Caco-2 (cell line): ENCODE measurements around the gene PPP4R2. TPM values are rescaled to one million over a fixed set of nuclear protein-coding genes. Genes with fewer than 3 reads are reported as not detected.

Experiments
- BruUV-seq: library from RNA; stranded (reverse); fragments of 400-500 nt; replicated peaks from 2 replicates; lab custom pipeline; 2021; lab: Mats Ljungman, UMichigan
- CTCF ChIA-PET: fragments of 300-600 bp; sonication (Branson Sonifier 250); formaldehyde crosslinking; loops from one replicate; lab custom pipeline; 2022; ENCODE audit warnings: antibody characterized with exemption; lab: Charles Lee
- POLR2A ChIA-PET: fragments of 300-600 bp; sonication (Branson Sonifier 250); formaldehyde crosslinking; loops from one replicate; lab custom pipeline; 2022; ENCODE audit warnings: antibody characterized with exemption; lab: Charles Lee
- DNase-seq, 2 experiments: peaks; one replicate each; pipeline versions ENCODE4 v3.0.0 to v3.0.0-alpha.2; 2020 to 2022
- H3K27me3 ChIP-seq: replicated peaks from 2 replicates; pipeline ENCODE4 v1.6.0; 2011; ENCODE audit warnings: low read length; ENCODE audit not compliant: control insufficient read depth, insufficient read depth
- H3K36me3 ChIP-seq: 2 replicates; pipeline ENCODE4 v1.5.1; 2011; ENCODE audit warnings: low read length; ENCODE audit not compliant: control insufficient read depth, insufficient read depth
- H3K4me1 ChIP-seq: fragments of 250-450 bp; sonication (Bioruptor Pico); 2 replicates; pipeline ENCODE4 v1.5.1; 2020; ENCODE audit warnings: mild to moderate bottlenecking
- H3K4me3 ChIP-seq: 2 replicates; pipeline ENCODE4 v1.5.1; 2011; ENCODE audit warnings: low read depth, mild to moderate bottlenecking, control low read depth, low read length
- H3K9me3 ChIP-seq: fragments of 250-450 bp; sonication (Bioruptor Pico); 2 replicates; pipeline ENCODE4 v1.5.1; 2020; ENCODE audit warnings: mild to moderate bottlenecking, moderate library complexity
- H3K27ac Mint-ChIP-seq: one replicate; pipeline ENCODE4 v1.8.0; 2022; ENCODE audit warnings: mixed read lengths; ENCODE audit not compliant: unreplicated experiment
- H3K27me3 Mint-ChIP-seq: one replicate; pipeline ENCODE4 v1.8.0; 2022; ENCODE audit warnings: mixed read lengths; ENCODE audit not compliant: insufficient read depth, unreplicated experiment
- H3K36me3 Mint-ChIP-seq: one replicate; pipeline ENCODE4 v1.8.0; 2022; ENCODE audit warnings: mild to moderate bottlenecking, mixed read lengths; ENCODE audit not compliant: insufficient read depth, unreplicated experiment
- H3K4me1 Mint-ChIP-seq: one replicate; pipeline ENCODE4 v1.8.0; 2022; ENCODE audit warnings: low read depth, mixed read lengths; ENCODE audit not compliant: unreplicated experiment
- H3K4me3 Mint-ChIP-seq: one replicate; pipeline ENCODE4 v1.8.0; 2022; ENCODE audit warnings: mild to moderate bottlenecking, moderate library complexity, mixed read lengths; ENCODE audit not compliant: unreplicated experiment
- H3K9me3 Mint-ChIP-seq: one replicate; pipeline ENCODE4 v1.8.0; 2022; ENCODE audit warnings: mixed read lengths; ENCODE audit not compliant: unreplicated experiment
- intact Hi-C: fragments of 100-400 bp; cut with micrococcal nuclease; formaldehyde crosslinking; loops from one replicate; pipeline ENCODE4 v1.10.0; 2022; ENCODE audit not compliant: unreplicated experiment
- total RNA-seq: library from RNA; stranded (reverse); gene quantifications from 2 replicates; pipeline ENCODE4 v1.2.3, GENCODE V29; 2022
- TF ChIP-seq, protein P1 (sequence below), 2 experiments: fragments of 200-600 bp in 1 of 2; IDR thresholded peaks; 1 replicate in 1 of 2; 2 replicates in 1 of 2; pipeline versions ENCODE4 v1.5.1 to v1.8.0; 2011 to 2022; ENCODE audit warnings: antibody characterized with exemption in 1 of 2, control low read depth in 1 of 2, inconsistent platforms in 1 of 2, low read depth in 1 of 2, low read length in 1 of 2, mild to moderate bottlenecking in 1 of 2, moderate library complexity in 1 of 2; ENCODE audit not compliant: insufficient read depth in 1 of 2, severe bottlenecking in 1 of 2, unreplicated experiment in 1 of 2

Gene PPP4R2
- total RNA-seq, 1 experiment from 2014 or later: 91.3 TPM

DNA sequence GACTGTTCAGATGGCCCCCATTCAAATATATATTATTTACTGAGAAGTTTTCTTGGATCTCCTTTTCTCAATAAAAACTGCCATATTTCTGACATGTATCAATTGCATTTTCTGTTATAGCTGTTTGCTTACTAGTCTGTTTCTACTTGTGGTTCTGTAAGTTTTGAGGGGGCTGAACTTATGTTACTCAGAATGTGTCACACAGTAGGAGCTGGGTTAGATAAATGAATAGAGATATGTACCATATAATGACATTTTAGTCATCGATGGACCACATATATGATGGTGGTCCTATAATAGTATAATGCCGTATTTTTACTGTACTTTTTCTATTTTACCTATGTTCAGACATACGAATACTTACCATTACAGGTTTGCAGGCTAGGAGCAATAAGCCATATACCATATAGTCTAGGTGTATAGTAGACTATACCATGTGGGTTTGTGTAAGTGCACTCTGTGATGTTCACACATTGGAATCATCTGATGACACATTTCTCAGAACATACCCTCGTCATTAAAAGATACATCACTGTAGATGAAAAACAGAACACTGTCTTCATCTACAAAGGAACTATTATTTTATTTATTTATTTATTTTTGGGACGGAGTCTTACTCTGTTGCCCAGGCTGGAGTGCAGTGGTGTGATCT, 22.3 kb downstream of the PPP4R2 start:
- ChIA-PET POLR2A (no interaction called here), CTCF (no interaction called here)
- Mint-ChIP-seq H3K9me3 (no peaks in the 10 kb centered on the region), H3K4me3 (no peak overlapping the region), H3K27me3 (no peaks in the 10 kb centered on the region), H3K27ac (no peak overlapping the region), H3K36me3 (peaks cover 53% of the 10 kb centered on the region), H3K4me1 (peaks cover 7% of the 10 kb centered on the region)
- no peak for DNase-seq
- peaks cover 22% of the 10 kb centered on the region for H3K4me1 ChIP-seq
- TF ChIP-seq, protein P1, sequence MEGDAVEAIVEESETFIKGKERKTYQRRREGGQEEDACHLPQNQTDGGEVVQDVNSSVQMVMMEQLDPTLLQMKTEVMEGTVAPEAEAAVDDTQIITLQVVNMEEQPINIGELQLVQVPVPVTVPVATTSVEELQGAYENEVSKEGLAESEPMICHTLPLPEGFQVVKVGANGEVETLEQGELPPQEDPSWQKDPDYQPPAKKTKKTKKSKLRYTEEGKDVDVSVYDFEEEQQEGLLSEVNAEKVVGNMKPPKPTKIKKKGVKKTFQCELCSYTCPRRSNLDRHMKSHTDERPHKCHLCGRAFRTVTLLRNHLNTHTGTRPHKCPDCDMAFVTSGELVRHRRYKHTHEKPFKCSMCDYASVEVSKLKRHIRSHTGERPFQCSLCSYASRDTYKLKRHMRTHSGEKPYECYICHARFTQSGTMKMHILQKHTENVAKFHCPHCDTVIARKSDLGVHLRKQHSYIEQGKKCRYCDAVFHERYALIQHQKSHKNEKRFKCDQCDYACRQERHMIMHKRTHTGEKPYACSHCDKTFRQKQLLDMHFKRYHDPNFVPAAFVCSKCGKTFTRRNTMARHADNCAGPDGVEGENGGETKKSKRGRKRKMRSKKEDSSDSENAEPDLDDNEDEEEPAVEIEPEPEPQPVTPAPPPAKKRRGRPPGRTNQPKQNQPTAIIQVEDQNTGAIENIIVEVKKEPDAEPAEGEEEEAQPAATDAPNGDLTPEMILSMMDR (IDR thresholded peaks at IDR 0.05; ENCODE audit: insufficient read depth in 1 of 2, low read depth in 1 of 2, low read length in 1 of 2, severe bottlenecking in 1 of 2, unreplicated experiment in 1 of 2): no peak
- no peaks in the 10 kb centered on the region for H3K27me3 ChIP-seq
- H3K4me3 ChIP-seq: no peak overlapping the region
- no peaks in the 10 kb centered on the region for H3K36me3 ChIP-seq
- H3K9me3 ChIP-seq: no peaks in the 10 kb centered on the region
- intact Hi-C loops: no loop called here
- no TSS peak for BruUV-seq

DNA sequence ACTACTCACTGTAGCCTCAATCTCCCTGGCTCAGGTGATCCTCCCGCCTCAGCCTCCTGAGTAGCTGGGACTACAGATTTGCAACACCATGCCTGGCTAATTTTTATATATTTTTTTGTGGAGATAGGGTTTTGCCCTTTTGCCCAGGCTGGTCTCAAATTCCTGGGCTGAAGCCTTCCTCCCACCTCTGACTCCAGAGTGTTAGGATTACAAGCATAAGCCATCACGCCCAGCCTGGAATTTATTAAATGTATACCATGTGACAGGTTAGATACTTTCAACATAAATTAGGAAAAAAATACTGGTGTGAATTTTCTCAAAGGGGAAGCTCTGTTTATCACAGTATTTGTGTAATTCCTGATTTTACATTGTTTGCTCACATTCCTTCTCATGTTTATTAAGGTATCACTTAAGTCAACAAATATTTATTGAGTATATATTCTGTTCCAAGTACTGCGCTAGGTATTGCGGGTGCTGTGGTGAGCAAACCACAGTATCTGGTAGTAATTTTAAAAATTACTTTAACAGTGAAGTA, 24.8 kb downstream of the PPP4R2 start:
- H3K4me1 Mint-ChIP-seq: peaks cover 21% of the 10 kb centered on the region
- H3K4me3 ChIP-seq: no peak overlapping the region
- no peaks in the 10 kb centered on the region for H3K9me3 Mint-ChIP-seq
- peaks cover 40% of the 10 kb centered on the region for H3K36me3 Mint-ChIP-seq
- no peaks in the 10 kb centered on the region for H3K27me3 Mint-ChIP-seq
- H3K27ac Mint-ChIP-seq: no peak overlapping the region
- POLR2A ChIA-PET: interaction anchor here (0.7 kb wide), 1 partner anchor 97 kb away, joined by 5 read pairs; no protein-coding TSS in a partner anchor
- no peaks in the 10 kb centered on the region for H3K36me3 ChIP-seq
- TF ChIP-seq, protein P1 (IDR thresholded peaks at IDR 0.05; ENCODE audit: insufficient read depth in 1 of 2, low read depth in 1 of 2, low read length in 1 of 2, severe bottlenecking in 1 of 2, unreplicated experiment in 1 of 2): no peak
- CTCF ChIA-PET: interaction anchor here (0.7 kb wide), 1 partner anchor 20 kb away, joined by 3 read pairs; no protein-coding TSS in a partner anchor
- intact Hi-C loops: no loop called here
- no peaks in the 10 kb centered on the region for H3K9me3 ChIP-seq
- no TSS peak for BruUV-seq
- DNase-seq: peak in 1 of 2 experiments; percentile 16
- no peaks in the 10 kb centered on the region for H3K27me3 ChIP-seq
- no peak overlapping the region for H3K4me3 Mint-ChIP-seq
- H3K4me1 ChIP-seq: peaks cover 37% of the 10 kb centered on the region

DNA sequence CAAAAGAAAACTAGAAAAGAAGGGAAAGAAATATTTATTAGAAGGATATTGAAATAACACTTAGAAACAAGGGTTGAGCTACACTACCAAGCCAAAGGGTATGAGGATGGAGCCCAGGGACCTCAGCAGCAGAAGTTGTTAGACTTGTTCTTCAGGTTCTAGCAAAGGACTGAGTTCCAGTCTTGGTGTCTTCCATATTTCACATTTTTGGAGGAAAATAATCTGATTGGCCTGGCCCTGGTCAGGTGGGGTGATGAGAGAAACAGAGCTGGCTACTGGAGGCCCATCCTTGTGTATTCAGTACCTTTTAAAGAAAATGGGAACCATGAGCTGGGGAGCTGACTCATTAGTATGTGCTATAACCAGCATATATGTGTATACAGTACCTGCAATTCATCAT, 28.2 kb downstream of the PPP4R2 start:
- no peak overlapping the region for H3K4me3 ChIP-seq
- peak; percentile 42 to 46 for DNase-seq
- Mint-ChIP-seq H3K4me1 (peaks cover 24% of the 10 kb centered on the region), H3K9me3 (no peaks in the 10 kb centered on the region), H3K4me3 (no peak overlapping the region), H3K27me3 (no peaks in the 10 kb centered on the region), H3K36me3 (peaks cover 25% of the 10 kb centered on the region), H3K27ac (no peak overlapping the region)
- no peaks in the 10 kb centered on the region for H3K36me3 ChIP-seq
- no peaks in the 10 kb centered on the region for H3K27me3 ChIP-seq
- no TSS peak for BruUV-seq
- ChIA-PET POLR2A (no interaction called here), CTCF (interaction anchor here (0.7 kb wide), 1 partner anchor 32 kb away, joined by 3 read pairs; no protein-coding TSS in a partner anchor)
- TF ChIP-seq, protein P1 (IDR thresholded peaks at IDR 0.05; ENCODE audit: insufficient read depth in 1 of 2, low read depth in 1 of 2, low read length in 1 of 2, severe bottlenecking in 1 of 2, unreplicated experiment in 1 of 2): no peak
- no peaks in the 10 kb centered on the region for H3K9me3 ChIP-seq
- intact Hi-C loops: no loop called here
- H3K4me1 ChIP-seq: peaks cover 40% of the 10 kb centered on the region
